ENCODE data around the gene NR1D1.

GRCh38 chr17:40134184-40134583, 33.8 kb upstream of the NR1D1 start:
- TF ChIP-seq CTCF (IDR thresholded peaks at IDR 0.05) (no peak), POLR2A (IDR thresholded peaks at IDR 0.05) (no peak)

Measured in body of pancreas (tissue), 4 donors.